Activated T-cell treated with anti-CD3 and anti-CD28 coated beads for 1 hour (primary cell): ENCODE measurements around the gene CD151.

Source experiments
- DNase-seq: peaks from one replicate; pipeline ENCODE4 v3.0.0-alpha.2; 2020; ENCODE audit warnings: low read depth

CD151 gene

DNA sequence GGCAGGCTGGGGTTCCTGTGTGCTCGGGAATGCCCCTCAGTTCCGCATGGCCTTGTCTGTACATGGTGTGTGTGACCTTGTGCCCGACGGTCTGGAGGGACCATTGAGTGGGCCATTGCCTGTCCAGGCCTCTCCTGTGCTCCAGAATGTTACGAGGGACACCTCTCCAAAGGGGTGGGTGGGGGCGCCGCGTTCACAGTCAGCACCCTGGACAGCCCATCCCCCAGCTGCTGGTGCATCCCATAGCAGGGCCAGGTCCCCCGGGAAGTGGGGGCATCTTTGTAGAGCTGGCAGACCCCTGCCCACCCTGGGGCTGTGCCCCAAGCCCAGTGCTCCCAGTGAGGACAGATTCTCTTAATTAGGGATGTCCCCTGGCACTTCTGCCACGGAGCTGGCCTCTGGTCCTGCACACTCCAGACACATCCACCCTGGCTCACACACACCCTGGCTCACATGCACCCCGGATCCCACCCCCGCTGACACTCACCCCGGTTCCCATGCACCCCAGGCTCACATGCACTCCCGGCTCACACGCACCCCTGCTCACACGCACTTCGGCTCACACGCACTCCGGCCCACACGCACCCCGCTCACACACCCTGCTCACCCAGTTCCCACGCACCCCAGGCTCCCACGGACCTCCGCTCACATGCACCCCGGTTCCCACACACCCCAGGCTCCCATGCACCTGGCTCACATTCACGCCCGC, 25.5 kb downstream of the CD151 start:
- no peak for DNase-seq

DNA sequence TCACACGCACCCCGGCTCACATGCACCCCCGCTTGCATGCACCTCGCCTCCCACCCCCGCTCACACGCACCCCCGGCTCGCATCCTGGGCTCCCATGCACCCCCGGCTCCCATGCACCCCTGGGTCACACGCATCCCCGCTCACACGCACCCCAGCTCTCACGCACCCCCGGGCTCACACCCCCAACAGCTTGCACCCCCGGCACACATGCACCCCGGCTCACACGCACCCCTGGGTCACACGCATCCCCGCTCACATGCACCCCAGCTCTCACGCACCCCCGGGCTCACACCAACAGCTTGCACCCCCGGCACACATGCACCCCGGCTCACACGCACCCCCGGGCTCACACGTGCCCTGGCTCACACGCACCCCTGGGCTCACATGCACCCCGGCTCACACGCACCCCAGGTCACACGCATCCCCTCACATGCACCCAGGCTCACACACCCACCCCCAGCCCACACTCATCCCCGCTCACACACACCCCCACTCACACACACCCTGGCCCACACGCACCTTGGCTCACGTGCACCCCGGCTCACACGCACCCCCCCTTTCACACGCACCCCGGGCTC, 26.1 kb downstream of the CD151 start:
- DNase-seq = no peak

DNA sequence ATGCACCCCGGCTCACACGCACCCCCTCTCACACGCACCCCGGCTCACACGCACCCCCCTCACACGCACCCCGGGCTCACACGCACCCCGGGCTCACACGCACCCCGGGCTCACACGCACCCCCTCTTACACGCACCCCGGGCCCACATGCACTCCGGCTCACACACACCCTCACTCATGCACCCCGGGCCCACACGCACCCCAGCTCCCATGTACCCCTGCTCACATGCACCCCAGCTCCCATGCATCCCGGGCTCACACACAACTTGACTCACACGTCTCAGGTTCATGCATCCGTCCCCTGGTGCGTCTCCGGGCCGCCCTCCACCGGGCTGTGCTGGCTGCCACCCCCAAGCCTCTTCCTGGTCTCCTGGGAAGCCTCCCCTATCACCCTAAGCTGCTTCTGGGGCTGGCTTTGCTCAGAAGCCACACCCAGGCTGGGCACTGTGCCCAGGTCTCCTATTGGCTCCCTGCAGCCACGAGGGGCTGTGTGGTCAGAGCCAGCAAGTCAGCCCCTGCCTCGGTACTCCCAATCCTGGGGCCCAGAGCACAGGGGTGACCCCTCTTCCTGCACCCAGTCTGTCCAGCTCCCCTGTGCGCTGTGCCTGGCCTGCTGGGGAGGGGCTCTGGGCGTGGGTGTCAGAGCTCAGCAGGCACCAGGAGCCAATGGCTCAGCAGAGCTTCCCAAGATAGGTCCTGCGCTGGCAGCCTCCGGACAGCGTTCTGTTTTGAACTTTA, 26.8 kb downstream of the CD151 start:
- DNase-seq = no peak

DNA sequence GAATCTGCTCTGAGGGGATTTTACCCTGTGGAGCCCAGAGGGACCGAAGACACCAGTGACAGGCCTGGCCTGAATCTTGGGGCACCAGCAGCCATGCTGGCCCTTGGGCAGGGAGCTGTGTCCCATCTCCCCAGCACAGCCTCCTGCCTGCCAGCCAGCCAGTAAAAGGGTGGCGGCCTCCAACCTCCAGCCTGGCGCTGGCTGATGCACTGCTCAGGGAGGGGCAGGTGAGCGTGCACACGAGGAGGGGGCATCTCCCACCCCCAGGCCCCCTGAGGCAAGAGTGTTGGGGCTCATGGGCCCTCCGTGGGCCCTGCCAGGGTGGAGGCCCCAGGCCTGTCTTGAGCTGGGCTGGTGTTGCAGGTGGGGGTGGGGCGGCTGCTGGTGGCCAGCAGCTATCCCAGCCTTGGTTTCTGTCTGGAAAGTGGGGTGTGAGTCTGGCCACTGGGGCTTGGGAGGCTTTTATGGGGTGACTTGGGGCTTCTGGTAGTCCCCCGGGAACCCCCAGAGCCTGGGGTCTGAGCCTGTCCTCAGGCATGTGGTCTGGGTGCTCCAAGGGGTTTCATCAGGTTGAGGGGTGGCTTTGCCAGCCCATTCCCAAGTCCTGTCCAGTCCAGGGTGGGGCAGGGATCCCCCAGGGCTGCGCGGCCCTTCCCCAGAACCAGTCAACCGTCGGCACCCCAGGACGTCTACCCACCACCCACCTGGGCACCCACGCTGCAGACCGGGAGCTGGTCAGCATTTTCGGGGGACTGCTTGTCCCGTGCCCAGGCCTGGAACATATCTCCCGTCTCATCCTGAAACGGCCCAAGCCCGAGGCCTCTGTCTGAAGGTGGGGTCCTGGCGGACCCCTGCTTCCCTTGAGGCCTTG, 27.7 kb downstream of the CD151 start:
- DNase-seq = no peak

DNA sequence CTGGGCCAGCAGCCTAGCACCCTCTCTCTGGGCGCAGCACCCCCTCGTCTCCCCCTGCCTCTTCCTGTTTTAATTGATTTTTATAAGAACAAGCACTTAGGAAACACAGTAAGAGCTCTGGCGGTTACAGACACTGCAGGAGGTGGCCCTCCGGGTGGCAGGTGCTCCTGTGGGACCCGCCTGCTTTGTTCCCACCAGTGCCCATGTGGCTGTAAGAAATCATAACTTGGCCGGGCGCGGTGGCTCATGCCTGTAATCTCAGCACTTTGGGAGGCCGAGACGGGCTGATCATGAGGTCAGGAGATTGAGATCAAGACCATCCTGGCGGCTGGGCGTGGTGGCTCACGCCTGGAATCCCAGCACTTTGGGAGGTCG, 28.3 kb downstream of the CD151 start:
- DNase-seq = no peak

DNA sequence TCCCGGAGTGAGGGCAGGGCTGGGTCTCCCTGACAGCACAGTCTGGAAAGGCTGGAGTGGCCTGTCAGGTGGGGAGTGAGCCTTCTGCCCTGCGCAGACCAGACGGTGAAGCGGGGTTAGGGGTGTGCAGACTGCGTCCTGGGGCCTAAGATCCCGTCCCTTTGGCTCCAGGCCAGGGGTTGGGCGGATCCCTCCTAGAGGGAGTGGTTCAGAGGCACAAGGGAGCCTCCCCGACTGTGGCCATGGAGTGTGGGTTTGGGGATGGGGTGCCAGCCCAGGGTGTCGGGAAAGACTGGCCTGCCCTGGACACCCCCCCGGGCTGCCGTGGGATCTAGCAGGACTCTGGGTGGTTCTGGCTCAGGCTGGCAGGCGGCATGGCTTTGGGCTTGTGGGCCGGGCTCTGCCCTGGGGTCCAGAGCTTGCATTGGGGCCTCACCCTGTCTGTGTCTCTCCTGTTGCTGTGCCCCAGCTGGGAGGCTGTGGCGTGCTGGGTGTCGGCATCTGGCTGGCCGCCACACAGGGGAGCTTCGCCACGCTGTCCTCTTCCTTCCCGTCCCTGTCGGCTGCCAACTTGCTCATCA, 29.4 kb downstream of the CD151 start:
- no peak for DNase-seq

DNA sequence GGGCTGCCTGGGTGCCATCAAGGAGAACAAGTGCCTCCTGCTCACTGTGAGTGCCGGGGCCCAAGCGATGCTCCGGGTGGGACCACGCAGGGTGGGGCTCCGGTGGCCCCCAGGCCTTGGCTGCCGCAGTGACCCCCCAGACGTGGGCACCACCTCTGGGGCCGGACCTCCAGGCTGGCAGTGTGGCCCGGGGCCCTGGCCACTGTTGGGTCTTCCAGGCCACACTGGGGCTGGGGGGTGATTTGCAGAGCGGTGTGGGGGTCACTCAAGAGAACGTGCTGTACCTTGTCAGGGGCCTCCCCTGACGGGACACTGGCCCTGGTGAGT, 29.9 kb downstream of the CD151 start:
- no peak for DNase-seq

DNA sequence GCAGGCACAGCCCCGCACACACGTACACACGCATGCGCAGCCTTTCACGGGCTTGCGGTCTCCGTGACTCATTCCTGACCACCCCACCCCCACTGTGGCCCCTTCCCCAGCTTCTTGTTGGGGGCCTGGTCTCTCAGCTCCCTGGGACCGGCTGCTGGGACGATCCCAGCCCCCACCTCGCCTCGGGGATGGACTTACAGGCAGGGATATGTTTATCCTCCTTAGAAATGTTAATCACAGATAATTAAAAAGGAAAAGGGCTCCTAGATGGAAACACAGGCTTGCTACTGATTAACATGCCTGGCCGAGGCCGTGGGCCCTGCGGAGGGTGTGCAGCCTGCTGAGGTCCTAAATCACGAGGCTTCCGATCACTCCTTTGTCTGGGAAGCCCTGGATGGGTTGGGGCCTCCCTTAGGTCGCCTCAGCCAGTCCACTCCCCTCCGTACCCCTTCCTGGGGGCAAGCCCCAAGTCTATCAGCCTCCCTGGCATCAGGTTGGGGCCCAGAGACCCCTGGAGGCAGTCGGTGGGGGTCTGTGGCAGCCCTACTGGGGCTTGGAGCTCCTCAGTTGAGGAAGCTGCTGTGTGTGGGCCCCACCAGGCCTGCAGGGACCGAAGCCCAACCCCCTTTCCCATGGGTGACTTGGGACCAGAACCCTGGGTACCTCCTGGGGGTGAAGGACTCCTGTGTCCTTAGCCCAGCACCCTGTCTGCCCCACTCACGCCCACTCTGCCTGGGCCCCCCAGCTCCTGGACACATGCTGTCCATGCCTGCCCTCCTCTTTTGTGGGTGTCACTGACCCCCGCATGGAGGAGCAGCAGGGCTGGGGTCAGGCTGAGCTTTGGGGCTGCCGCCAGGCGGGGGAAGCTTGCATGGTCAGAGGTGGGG, 30.5 kb downstream of the CD151 start:
- no peak for DNase-seq

DNA sequence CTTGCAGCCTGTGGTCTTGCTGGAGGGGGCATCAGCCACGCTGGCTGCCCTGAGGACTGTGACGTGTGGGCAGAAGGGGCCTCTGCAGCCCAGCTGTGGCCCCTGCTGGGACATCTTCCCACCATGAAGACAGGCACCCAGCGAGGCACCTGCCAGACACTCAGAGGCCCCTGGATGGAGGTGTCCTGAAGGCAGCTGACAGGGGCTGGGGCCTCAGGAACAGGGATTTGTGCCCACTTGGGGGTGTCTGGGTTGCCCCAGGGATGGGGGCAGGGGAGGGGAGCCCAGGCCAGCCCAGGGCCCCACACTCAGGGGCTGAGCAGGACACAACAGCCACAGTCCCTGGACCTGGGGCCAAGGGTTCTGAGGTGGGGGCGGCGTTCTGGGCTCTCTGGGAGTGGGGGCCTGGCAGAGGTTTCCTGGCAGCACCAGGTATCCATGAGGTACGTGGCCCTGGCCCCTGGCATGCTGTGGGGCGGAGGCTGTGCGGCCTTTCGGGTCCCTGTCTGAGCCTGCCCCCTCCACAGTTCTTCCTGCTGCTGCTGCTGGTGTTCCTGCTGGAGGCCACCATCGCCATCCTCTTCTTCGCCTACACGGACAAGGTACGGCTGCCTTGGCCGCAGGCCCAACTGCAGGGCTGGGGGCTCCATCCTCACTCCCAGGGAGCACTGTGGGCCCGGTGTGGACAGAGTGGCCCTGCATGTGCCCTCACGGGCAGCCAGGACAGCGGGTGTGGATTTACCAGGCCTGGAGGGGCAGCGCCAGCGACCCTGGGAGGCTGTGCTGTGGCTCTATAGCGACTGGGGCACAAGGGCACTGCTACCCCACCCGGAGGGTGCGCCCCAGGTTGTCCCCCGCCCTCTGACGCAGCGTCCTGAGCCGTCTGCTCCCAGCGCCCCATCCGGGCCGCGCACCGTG, 31.4 kb downstream of the CD151 start:
- no peak for DNase-seq

DNA sequence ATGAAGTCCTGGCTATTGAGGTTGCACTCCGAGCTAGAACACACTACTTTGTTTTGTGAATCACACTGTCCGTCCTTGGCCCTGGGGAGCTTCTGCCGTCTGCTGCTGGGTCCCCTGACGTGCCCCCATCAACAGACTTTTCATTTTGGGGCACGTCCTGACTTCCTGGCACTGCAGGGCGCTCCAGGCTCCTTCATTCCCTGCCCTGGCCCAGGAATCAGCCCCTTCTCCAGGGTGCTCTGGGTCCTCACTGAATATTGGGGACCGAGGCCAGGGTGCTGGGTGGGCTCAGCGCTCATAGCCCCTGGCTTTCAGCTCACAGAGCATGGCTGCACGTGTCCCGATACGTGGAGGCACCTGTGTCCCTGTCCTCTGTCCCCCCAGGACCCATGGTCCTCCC, 32.1 kb downstream of the CD151 start:
- no peak for DNase-seq

DNA sequence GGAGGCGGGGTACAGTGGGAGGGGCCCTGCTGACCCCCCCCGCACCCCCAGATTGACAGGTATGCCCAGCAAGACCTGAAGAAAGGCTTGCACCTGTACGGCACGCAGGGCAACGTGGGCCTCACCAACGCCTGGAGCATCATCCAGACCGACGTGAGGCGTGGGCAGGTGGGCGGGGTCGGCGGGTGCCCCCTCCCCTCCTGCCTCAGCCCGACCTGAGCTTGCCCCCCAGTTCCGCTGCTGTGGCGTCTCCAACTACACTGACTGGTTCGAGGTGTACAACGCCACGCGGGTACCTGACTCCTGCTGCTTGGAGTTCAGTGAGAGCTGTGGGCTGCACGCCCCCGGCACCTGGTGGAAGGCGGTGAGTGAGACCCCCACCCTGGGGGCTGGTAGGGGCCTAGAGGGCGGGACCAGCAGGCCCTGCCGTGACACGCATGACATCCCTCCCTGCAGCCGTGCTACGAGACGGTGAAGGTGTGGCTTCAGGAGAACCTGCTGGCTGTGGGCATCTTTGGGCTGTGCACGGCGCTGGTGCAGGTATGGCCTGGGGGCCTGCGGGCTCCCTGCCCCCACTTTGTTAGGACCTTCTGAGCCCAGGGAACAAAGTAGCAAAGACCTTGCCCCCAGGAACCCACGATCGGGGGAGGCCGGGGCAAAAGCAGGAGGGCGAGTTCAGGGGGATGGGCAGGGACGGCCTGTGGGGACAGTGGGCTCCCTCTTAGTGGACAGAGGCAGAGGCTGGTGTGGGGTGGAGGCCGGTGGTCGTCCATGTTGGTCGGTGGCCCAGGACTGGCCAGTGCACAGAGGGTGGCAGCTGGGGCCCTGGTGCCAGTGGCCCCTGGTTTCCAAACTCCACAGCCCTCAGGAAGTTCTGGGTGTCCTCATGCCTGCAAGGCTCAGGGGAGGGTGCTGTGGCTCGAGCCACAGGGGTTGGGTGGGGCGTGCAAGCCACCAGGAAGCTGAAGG, 33.0 kb downstream of the CD151 start:
- no peak for DNase-seq

DNA sequence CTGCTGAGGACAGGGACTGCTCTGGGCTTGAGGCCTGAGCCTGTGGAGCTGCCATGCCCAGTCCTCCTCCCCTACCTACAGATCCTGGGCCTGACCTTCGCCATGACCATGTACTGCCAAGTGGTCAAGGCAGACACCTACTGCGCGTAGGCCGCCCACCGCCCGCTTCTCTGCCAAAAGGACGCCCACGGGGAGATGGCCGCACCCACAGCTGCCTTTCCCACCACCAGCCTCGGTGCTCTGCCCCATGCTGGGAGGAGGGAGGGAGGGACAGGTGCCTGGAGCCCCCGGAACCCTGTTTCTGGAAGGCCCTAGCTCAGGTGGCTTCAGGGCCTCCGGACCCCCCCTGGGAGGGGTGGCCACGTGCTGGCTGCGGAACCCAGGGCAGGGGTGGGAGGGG, 33.7 kb downstream of the CD151 start:
- no peak for DNase-seq

DNA sequence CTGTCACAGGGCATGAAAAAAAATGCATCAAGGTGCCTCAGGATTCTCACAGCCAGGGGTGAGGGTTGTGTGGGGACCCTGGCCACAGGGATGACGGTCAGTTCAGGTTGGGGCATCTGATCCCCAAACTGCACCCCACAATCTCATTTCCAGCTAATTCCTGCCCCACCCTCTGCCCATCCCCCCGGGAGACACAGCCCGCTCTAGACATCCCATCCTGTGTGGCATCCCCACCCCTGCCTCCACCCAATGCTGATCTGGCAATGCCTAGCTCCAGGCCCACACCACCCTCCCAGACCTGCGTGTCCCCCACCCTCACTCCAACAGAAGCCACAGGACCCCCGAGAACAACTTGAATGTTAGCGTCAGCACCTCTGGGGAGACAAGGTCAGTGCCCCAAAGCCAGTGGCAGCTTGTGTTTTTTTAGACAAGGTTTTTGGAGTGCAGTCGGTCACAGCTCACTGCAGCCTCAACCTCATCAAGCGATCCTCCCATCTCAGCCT, 35.2 kb downstream of the CD151 start:
- no peak for DNase-seq

DNA sequence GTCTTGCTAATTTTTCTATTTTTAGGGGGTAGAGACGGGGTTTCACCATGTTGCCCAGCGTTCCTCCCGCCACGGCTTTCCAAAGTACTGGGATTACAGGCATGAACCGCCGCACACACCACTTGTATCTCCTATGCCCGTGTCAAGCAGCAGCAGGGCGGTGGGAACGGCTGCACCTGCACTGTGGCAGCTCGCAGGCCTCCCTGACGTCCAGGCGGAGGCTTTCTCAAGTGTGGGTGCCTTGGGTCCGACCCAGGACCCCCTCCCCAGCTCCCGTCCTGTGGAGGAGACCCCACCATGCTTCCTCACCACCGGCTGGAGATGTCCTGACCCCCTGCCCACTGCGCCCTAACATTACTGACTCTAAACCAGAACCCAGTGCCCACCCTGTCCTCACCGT, 35.6 kb downstream of the CD151 start:
- no peak for DNase-seq

DNA sequence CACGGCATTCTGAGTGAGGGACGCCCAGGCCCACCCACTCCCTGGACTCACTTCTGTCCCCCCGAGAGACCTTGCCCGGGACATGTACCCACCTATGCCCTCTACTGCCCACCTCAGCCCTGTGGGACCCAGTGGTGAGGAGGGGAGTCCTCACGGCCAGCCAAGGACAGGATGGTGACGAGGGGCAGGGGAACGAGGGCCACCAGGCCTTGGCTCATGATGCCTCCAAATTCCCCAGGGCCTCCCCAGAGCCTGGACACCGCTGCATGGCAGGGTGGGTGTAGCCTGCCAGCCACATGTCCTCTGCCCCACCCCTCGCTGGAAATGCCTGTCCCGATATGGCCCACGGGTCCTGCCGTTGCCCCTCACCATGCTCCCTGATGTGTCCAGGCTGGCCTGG, 36.0 kb downstream of the CD151 start:
- DNase-seq = no peak

DNA sequence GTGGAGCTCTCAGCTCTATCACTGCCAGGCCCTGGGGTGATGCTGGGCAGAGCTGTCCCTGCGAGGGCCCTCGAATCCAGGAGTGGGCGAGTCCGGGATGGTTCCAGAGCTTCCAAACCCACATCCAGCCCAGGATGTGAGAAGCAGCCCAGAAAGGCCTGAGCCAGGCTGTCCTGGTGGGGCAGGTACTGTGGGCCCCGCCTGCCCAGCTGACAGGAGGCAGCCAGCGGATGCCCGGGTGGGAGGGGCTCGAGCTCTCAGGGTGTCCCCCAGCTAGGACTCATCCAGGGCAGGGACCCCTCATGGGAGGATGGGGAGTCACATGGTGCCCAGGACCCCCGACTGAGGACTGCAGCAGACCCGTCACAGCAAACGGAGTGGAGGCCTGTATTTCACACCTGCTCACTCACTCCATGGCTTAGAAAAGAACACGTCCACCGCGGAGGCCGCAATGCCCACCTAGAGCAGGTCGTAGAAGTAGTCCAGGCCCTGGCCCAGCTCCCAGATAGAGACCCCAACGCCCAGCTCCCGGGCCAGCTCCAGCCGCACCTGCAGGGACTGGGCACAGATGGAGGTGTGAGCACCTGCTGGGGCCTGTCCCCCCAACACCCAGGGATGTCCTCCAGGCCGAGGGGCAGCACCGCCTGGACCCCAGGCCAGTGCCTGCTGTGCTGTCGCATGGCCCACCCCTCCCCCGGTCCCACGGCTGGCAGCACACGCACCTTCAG, 36.8 kb downstream of the CD151 start:
- DNase-seq = no peak

DNA sequence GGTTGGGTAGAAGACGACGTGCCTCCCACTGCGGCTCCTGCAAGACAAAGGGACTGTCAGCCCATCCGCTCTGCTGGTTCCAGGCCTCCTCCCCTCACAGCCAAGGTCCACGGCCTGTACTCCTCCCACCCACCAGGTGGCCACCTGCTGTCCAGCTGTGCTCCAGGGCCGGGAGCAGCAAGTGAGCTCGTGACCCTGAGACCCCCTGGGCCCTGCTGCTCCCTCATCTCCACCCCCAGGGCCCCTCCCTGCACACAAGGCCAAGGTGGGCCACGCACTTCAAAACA, 37.3 kb downstream of the CD151 start:
- no peak for DNase-seq

DNA sequence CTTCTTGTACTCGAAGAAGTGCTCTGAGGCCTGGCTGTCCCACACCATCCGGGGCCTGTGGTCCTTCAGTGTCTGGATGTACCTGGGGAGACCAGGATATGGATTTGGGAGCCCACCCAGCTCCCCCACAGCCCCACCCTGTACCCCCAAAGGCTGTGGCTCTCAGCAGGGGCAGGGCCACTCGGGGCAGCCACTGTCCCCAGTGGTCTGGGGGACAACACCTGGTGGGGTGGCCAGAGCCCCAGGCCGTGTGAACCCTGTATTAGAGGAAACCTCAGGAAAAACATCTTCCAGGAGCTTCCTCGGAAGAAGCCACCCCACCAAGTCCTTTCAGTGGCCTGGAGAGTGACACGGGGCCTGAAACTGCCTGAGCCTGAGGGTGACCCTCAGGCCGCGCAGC, 37.7 kb downstream of the CD151 start:
- no peak for DNase-seq
